ENCODE results near the gene SLC19A2. TPM values are rescaled to one million over a fixed set of nuclear protein-coding genes. Genes with fewer than 3 reads are reported as not detected.

The SLC19A2 gene
- total RNA-seq, 1 donor from 2014 or later = 14.1 TPM

- no peaks in the 10 kb centered on the region for H3K27me3 ChIP-seq (ENCODE audit: control insufficient read depth in 3 of 3, insufficient read depth in 3 of 3, low read length in 3 of 3)
- H3K27ac ChIP-seq (ENCODE audit: low read depth, low read length) = no peak overlapping the region
- H3K4me1 ChIP-seq (ENCODE audit: control insufficient read depth in 3 of 3, insufficient read depth in 3 of 3, low read length in 3 of 3) = peaks cover 0 to 1% (median 1%) of the 10 kb centered on the region in 3 donors
- H3K9me3 ChIP-seq (ENCODE audit: control insufficient read depth in 3 of 3, low read length in 3 of 3) = no peaks in the 10 kb centered on the region
- no peaks in the 10 kb centered on the region for H3K36me3 ChIP-seq (ENCODE audit: control insufficient read depth in 3 of 3, insufficient read depth in 3 of 3, low read length in 3 of 3)
- no peak overlapping the region for H3K9ac ChIP-seq (ENCODE audit: low read depth in 1 of 3, low read length in 3 of 3)
- H3K4me3 ChIP-seq (ENCODE audit: low read length in 3 of 3) = no peak overlapping the region
Measured at GRCh38 chr1:169493251-169493650, 7.5 kb upstream of the SLC19A2 start.

GRCh38 chr1:169491845-169492281 lies 6.1 kb upstream of the SLC19A2 start:
- no peaks in the 10 kb centered on the region for H3K36me3 ChIP-seq (ENCODE audit: control insufficient read depth in 3 of 3, insufficient read depth in 3 of 3, low read length in 3 of 3)
- no peak overlapping the region for H3K9ac ChIP-seq (ENCODE audit: low read depth in 1 of 3, low read length in 3 of 3)
- peaks cover 3 to 11% (median 10%) of the 10 kb centered on the region in 3 donors for H3K4me1 ChIP-seq (ENCODE audit: control insufficient read depth in 3 of 3, insufficient read depth in 3 of 3, low read length in 3 of 3)
- H3K4me3 ChIP-seq (ENCODE audit: low read length in 3 of 3) = no peak overlapping the region
- H3K27ac ChIP-seq (ENCODE audit: low read depth, low read length) = no peak overlapping the region
- H3K27me3 ChIP-seq (ENCODE audit: control insufficient read depth in 3 of 3, insufficient read depth in 3 of 3, low read length in 3 of 3) = no peaks in the 10 kb centered on the region
- H3K9me3 ChIP-seq (ENCODE audit: control insufficient read depth in 3 of 3, low read length in 3 of 3) = no peaks in the 10 kb centered on the region

GRCh38 chr1:169488157-169488556 lies 2.4 kb upstream of the SLC19A2 start:
- peak overlapping the region; percentile 99 for H3K27ac ChIP-seq (ENCODE audit: low read depth, low read length)
- peak overlapping the region; percentile 15 to 75 (median 49) for H3K4me3 ChIP-seq (ENCODE audit: low read length in 3 of 3)
- H3K36me3 ChIP-seq (ENCODE audit: control insufficient read depth in 3 of 3, insufficient read depth in 3 of 3, low read length in 3 of 3) = peaks cover 0 to 3% (median 0%) of the 10 kb centered on the region in 3 donors
- peak overlapping the region in 1 of 3 donors; percentile 54 for H3K9ac ChIP-seq (ENCODE audit: low read depth in 1 of 3, low read length in 3 of 3)
- H3K27me3 ChIP-seq (ENCODE audit: control insufficient read depth in 3 of 3, insufficient read depth in 3 of 3, low read length in 3 of 3) = no peaks in the 10 kb centered on the region
- peaks cover 3 to 27% (median 17%) of the 10 kb centered on the region in 3 donors for H3K4me1 ChIP-seq (ENCODE audit: control insufficient read depth in 3 of 3, insufficient read depth in 3 of 3, low read length in 3 of 3)
- no peaks in the 10 kb centered on the region for H3K9me3 ChIP-seq (ENCODE audit: control insufficient read depth in 3 of 3, low read length in 3 of 3)

GRCh38 chr1:169487561-169487960 lies 1.8 kb upstream of the SLC19A2 start:
- Histone ChIP-seq H3K27ac (ENCODE audit: low read depth, low read length) (peak overlapping the region; percentile 99), H3K36me3 (ENCODE audit: control insufficient read depth in 3 of 3, insufficient read depth in 3 of 3, low read length in 3 of 3) (peaks cover 0 to 3% (median 0%) of the 10 kb centered on the region in 3 donors), H3K9ac (ENCODE audit: low read depth in 1 of 3, low read length in 3 of 3) (peak overlapping the region in 1 of 3 donors; percentile 81), H3K4me1 (ENCODE audit: control insufficient read depth in 3 of 3, insufficient read depth in 3 of 3, low read length in 3 of 3) (peaks cover 3 to 28% (median 17%) of the 10 kb centered on the region in 3 donors), H3K4me3 (ENCODE audit: low read length in 3 of 3) (peak overlapping the region; percentile 15 to 75 (median 49)), H3K9me3 (ENCODE audit: control insufficient read depth in 3 of 3, low read length in 3 of 3) (no peaks in the 10 kb centered on the region), H3K27me3 (ENCODE audit: control insufficient read depth in 3 of 3, insufficient read depth in 3 of 3, low read length in 3 of 3) (no peaks in the 10 kb centered on the region)

GRCh38 chr1:169487133-169487532 lies 1.4 kb upstream of the SLC19A2 start:
- Histone ChIP-seq H3K9ac (ENCODE audit: low read depth in 1 of 3, low read length in 3 of 3) (peak overlapping the region; percentile 81 to 94 (median 86)), H3K27ac (ENCODE audit: low read depth, low read length) (peak overlapping the region; percentile 99), H3K4me1 (ENCODE audit: control insufficient read depth in 3 of 3, insufficient read depth in 3 of 3, low read length in 3 of 3) (peaks cover 3 to 29% (median 20%) of the 10 kb centered on the region in 3 donors), H3K27me3 (ENCODE audit: control insufficient read depth in 3 of 3, insufficient read depth in 3 of 3, low read length in 3 of 3) (no peaks in the 10 kb centered on the region), H3K36me3 (ENCODE audit: control insufficient read depth in 3 of 3, insufficient read depth in 3 of 3, low read length in 3 of 3) (peaks cover 0 to 3% (median 0%) of the 10 kb centered on the region in 3 donors), H3K4me3 (ENCODE audit: low read length in 3 of 3) (peak overlapping the region; percentile 75 to 97 (median 87)), H3K9me3 (ENCODE audit: control insufficient read depth in 3 of 3, low read length in 3 of 3) (no peaks in the 10 kb centered on the region)

DNA sequence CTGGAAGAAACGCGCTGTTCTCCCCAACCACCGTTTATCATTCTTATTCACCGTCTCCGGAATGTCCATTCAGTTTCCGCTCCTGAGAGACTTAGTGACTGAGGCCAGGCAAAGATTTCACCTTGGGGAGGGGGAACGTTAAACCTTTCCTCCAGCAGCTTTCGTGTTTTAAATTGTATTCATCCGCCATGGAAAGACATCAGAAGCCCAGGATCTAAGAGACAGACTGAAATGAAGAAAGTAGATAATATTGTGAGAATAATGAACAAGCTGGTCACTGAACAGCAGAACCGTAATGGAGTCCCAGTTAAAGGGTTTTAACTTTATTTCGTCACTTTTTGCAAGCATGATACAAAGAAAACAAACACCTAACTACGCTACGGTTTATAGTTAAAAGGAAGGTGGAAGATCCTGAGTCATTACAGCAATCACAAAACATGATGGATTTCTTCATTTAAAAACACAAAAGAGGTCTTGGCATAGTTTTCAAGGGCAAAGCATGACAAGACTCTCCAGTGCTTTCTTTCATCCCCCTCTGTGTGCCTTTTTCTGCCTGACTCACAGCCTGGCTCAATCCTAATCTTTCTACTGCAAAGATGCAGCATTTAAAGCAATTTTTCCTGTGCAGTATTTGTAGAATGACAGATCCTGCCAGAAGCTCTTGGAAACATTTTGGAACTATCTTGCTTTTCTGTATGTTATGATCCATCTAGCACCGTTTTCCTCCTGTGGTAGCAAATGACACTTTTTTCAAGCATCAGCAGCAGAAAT lies 722 bp upstream of the SLC19A2 start:
- Histone ChIP-seq H3K4me1 (ENCODE audit: control insufficient read depth in 3 of 3, insufficient read depth in 3 of 3, low read length in 3 of 3) (peaks cover 4 to 29% (median 20%) of the 10 kb centered on the region in 3 donors), H3K36me3 (ENCODE audit: control insufficient read depth in 3 of 3, insufficient read depth in 3 of 3, low read length in 3 of 3) (peaks cover 0 to 3% (median 0%) of the 10 kb centered on the region in 3 donors), H3K9me3 (ENCODE audit: control insufficient read depth in 3 of 3, low read length in 3 of 3) (no peaks in the 10 kb centered on the region), H3K27ac (ENCODE audit: low read depth, low read length) (peak overlapping the region; percentile 99), H3K4me3 (ENCODE audit: low read length in 3 of 3) (peak overlapping the region; percentile 75 to 97 (median 87)), H3K27me3 (ENCODE audit: control insufficient read depth in 3 of 3, insufficient read depth in 3 of 3, low read length in 3 of 3) (no peaks in the 10 kb centered on the region), H3K9ac (ENCODE audit: low read depth in 1 of 3, low read length in 3 of 3) (peak overlapping the region; percentile 81 to 94 (median 86))

DNA sequence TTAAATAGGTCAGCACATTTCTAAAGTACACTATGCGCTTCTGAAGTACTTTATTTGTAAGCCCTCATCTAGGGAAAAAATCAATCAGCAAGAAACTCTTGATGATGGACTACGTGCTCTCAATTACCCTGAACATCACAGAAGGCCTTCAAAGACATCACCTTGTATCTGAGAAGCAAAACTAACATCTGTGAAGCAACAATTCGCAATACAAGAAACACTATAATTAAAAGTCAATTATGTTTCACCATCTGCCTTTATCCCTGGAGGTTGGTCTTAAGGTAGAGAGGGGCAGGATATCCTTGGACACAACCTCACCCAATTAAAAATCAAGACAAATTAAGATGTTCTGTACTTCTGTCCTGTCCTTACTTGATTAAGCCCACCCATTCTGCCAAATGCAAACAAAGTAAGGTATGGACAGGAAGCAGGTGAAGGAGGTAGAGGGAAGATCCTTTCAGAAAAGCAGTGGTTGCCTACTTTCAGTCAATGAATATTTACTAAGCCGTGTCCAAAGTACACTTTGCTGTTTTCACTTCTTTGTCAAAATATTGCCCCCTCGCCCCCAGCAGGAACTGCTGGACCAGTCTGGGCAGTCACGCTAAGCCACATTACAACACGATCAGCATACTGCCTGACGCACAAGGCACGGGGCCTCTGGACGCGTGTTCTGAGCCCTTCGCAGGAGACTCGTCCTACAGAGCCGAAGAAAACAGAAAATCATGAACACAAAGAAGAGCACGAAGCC lies 887 bp downstream of the SLC19A2 start:
- H3K4me3 ChIP-seq (ENCODE audit: low read length in 3 of 3) = peak overlapping the region; percentile 72 to 97 (median 87)
- peak overlapping the region; percentile 95 to 97 (median 96) for H3K9ac ChIP-seq (ENCODE audit: low read depth in 1 of 3, low read length in 3 of 3)
- H3K27ac ChIP-seq (ENCODE audit: low read depth, low read length) = peak overlapping the region; percentile 99
- H3K36me3 ChIP-seq (ENCODE audit: control insufficient read depth in 3 of 3, insufficient read depth in 3 of 3, low read length in 3 of 3) = peaks cover 0 to 3% (median 0%) of the 10 kb centered on the region in 3 donors
- no peaks in the 10 kb centered on the region for H3K9me3 ChIP-seq (ENCODE audit: control insufficient read depth in 3 of 3, low read length in 3 of 3)
- no peaks in the 10 kb centered on the region for H3K27me3 ChIP-seq (ENCODE audit: control insufficient read depth in 3 of 3, insufficient read depth in 3 of 3, low read length in 3 of 3)
- H3K4me1 ChIP-seq (ENCODE audit: control insufficient read depth in 3 of 3, insufficient read depth in 3 of 3, low read length in 3 of 3) = peaks cover 14 to 35% (median 30%) of the 10 kb centered on the region in 3 donors

- no peaks in the 10 kb centered on the region for H3K9me3 ChIP-seq (ENCODE audit: control insufficient read depth in 3 of 3, low read length in 3 of 3)
- peak overlapping the region; percentile 95 to 97 (median 96) for H3K9ac ChIP-seq (ENCODE audit: low read depth in 1 of 3, low read length in 3 of 3)
- peak overlapping the region; percentile 72 to 97 (median 87) for H3K4me3 ChIP-seq (ENCODE audit: low read length in 3 of 3)
- H3K4me1 ChIP-seq (ENCODE audit: control insufficient read depth in 3 of 3, insufficient read depth in 3 of 3, low read length in 3 of 3) = peaks cover 19 to 36% (median 34%) of the 10 kb centered on the region in 3 donors
- no peaks in the 10 kb centered on the region for H3K27me3 ChIP-seq (ENCODE audit: control insufficient read depth in 3 of 3, insufficient read depth in 3 of 3, low read length in 3 of 3)
- H3K36me3 ChIP-seq (ENCODE audit: control insufficient read depth in 3 of 3, insufficient read depth in 3 of 3, low read length in 3 of 3) = peaks cover 0 to 3% (median 0%) of the 10 kb centered on the region in 3 donors
- H3K27ac ChIP-seq (ENCODE audit: low read depth, low read length) = peak overlapping the region; percentile 99
Measured at GRCh38 chr1:169484101-169484500, 1.6 kb downstream of the SLC19A2 start.

DNA sequence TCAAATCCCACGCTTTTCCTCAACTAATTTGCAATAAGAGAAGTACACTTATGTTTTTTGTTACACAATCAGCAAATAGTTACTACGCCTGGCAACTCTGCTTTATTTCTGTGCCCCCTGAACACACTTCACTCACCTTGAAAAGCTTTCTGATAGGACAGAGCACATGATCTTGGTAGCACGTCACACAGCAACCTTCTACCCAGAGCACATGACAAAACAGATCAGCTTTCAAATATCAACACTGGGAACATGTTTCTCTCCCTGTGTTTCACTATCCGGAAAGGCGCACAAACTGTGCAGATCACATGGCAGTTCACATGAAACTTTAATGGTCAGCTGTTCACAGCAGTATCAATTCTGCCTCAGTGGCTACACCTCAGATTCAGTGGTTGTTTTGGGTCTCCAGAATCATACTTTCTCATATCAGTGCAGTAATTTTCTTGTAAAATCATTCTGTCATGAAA lies 2.2 kb downstream of the SLC19A2 start:
- H3K4me3 ChIP-seq (ENCODE audit: low read length in 3 of 3) = peak overlapping the region; percentile 72 to 97 (median 87)
- peak overlapping the region; percentile 99 for H3K27ac ChIP-seq (ENCODE audit: low read depth, low read length)
- H3K36me3 ChIP-seq (ENCODE audit: control insufficient read depth in 3 of 3, insufficient read depth in 3 of 3, low read length in 3 of 3) = peaks cover 0 to 3% (median 0%) of the 10 kb centered on the region in 3 donors
- peaks cover 20 to 38% (median 34%) of the 10 kb centered on the region in 3 donors for H3K4me1 ChIP-seq (ENCODE audit: control insufficient read depth in 3 of 3, insufficient read depth in 3 of 3, low read length in 3 of 3)
- H3K9me3 ChIP-seq (ENCODE audit: control insufficient read depth in 3 of 3, low read length in 3 of 3) = no peaks in the 10 kb centered on the region
- no peaks in the 10 kb centered on the region for H3K27me3 ChIP-seq (ENCODE audit: control insufficient read depth in 3 of 3, insufficient read depth in 3 of 3, low read length in 3 of 3)
- H3K9ac ChIP-seq (ENCODE audit: low read depth in 1 of 3, low read length in 3 of 3) = peak overlapping the region; percentile 95 to 97 (median 96)

All from skeletal muscle tissue (tissue), 4 donors.